Smooth muscle cell (in vitro differentiated cells): ENCODE results near the gene FAAH. TPM values are rescaled to one million over a fixed set of nuclear protein-coding genes. Genes with fewer than 3 reads are reported as not detected.

Source experiments
- DNase-seq: peaks from one replicate; lab custom pipeline; 2025; ENCODE audit not compliant: unreplicated experiment; lab: John Stamatoyannopoulos, UW
- H2AFZ ChIP-seq: fragments of 200-600 bp; sonication (generic); 2 replicates; pipeline ENCODE4 v1.6.0; 2016; ENCODE audit warnings: antibody characterized with exemption, low read depth, mild to moderate bottlenecking
- H3F3A ChIP-seq: fragments of 200-600 bp; sonication (generic); 2 replicates; pipeline ENCODE4 v1.6.0; 2017; ENCODE audit warnings: antibody characterized with exemption, low read depth
- H3K27ac ChIP-seq: fragments of 200-600 bp; sonication (generic); 2 replicates; pipeline ENCODE4 v1.5.1; 2016; ENCODE audit warnings: low read depth, mild to moderate bottlenecking
- H3K27me3 ChIP-seq: fragments of 200-600 bp; sonication (generic); 2 replicates; pipeline ENCODE4 v1.6.1; 2016; ENCODE audit warnings: low read depth, mild to moderate bottlenecking
- H3K36me3 ChIP-seq: fragments of 200-600 bp; sonication (generic); 2 replicates; pipeline ENCODE4 v1.5.1; 2016; ENCODE audit warnings: low read depth
- H3K4me1 ChIP-seq: fragments of 200-600 bp; sonication (generic); 2 replicates; pipeline ENCODE4 v1.5.1; 2016; ENCODE audit warnings: low read depth
- H3K4me2 ChIP-seq: fragments of 200-600 bp; sonication (generic); 2 replicates; pipeline ENCODE4 v1.6.0; 2016; ENCODE audit warnings: mild to moderate bottlenecking
- H3K4me3 ChIP-seq: fragments of 200-600 bp; sonication (generic); 2 replicates; pipeline ENCODE4 v1.5.1; 2016; ENCODE audit warnings: mild to moderate bottlenecking
- H3K79me2 ChIP-seq: fragments of 200-600 bp; sonication (generic); 2 replicates; pipeline ENCODE4 v1.6.0; 2016; ENCODE audit warnings: low read depth, mild to moderate bottlenecking
- H3K9ac ChIP-seq: fragments of 200-600 bp; sonication (generic); 2 replicates; pipeline ENCODE4 v1.6.0; 2016; ENCODE audit warnings: low read depth
- H3K9me3 ChIP-seq: fragments of 200-600 bp; sonication (generic); replicated peaks from 2 replicates; pipeline ENCODE4 v1.5.1; 2016; ENCODE audit warnings: low read depth
- H4K20me1 ChIP-seq: fragments of 200-600 bp; sonication (generic); 2 replicates; pipeline ENCODE4 v1.6.0; 2016; ENCODE audit warnings: low read depth
- CTCF ChIP-seq: fragments of 200-600 bp; sonication (generic); IDR thresholded peaks from 2 replicates; pipeline ENCODE4 v1.5.1; 2017; ENCODE audit warnings: borderline replicate concordance, mild to moderate bottlenecking, antibody characterized with exemption; ENCODE audit not compliant: insufficient read depth, poor library complexity, severe bottlenecking
- WGBS: methylation state at CpG from one replicate; pipeline ENCODE4 v1.1.7; 2016; ENCODE audit warnings: low lambda C conversion rate; 5-methylcytosine and 5-hydroxymethylcytosine counted together
- polyA plus RNA-seq: library from polyadenylated mRNA; unstranded; fragments of >200 nt; fragmentation: Nextera tagmentation; extraction: Ambion mirVana; gene quantifications from 2 replicates; pipeline ENCODE4 v1.2.1, GENCODE V29; 2016
- total RNA-seq: library from RNA; depleted of rRNA; stranded (reverse); fragments of >200 nt; gene quantifications from 2 replicates; pipeline ENCODE4 v1.2.3, GENCODE V29; 2014

FAAH gene
- total and polyA plus RNA-seq, 2 experiments from 2014 or later: 5.7 to 11.1 TPM

GRCh38 chr1:46408356-46409062, 14.4 kb downstream of the FAAH start:
- Histone ChIP-seq H3K4me2 (no peak overlapping the region), H2AFZ (no peak overlapping the region), H3F3A (no peaks in the 10 kb centered on the region), H3K27ac (no peak overlapping the region), H3K4me3 (no peak overlapping the region), H3K9me3 (no peaks in the 10 kb centered on the region), H3K4me1 (peaks cover 8% of the 10 kb centered on the region), H3K9ac (no peak overlapping the region), H3K27me3 (no peaks in the 10 kb centered on the region), H3K36me3 (no peaks in the 10 kb centered on the region), H3K79me2 (no peaks in the 10 kb centered on the region), H4K20me1 (no peaks in the 10 kb centered on the region)
- no peak for TF ChIP-seq CTCF
- WGBS: 98% methylated on average over 12 of the region's 12 CpGs
- no peak for DNase-seq

DNA sequence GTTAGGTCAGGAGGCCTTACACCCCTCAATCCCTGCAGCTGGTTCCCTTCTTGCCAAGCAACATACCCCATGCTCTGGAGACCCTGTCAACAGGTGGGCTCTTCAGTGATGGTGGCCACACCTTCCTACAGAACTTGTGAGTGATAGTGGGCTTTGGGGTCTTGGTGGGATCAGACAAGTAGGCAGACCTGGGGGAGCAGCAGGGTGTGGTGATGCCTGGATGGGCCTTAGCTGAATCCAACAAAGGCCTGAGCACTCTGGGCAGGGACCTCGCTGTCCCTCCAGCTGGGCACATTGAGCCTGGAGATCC, 14.9 kb downstream of the FAAH start:
- H3K4me1 ChIP-seq: peaks cover 8% of the 10 kb centered on the region
- H4K20me1 ChIP-seq: no peaks in the 10 kb centered on the region
- no peaks in the 10 kb centered on the region for H3K9me3 ChIP-seq
- no peak overlapping the region for H3K4me3 ChIP-seq
- no peak overlapping the region for H3K9ac ChIP-seq
- H3K79me2 ChIP-seq: no peaks in the 10 kb centered on the region
- H3F3A ChIP-seq: no peaks in the 10 kb centered on the region
- TF ChIP-seq CTCF: no peak
- H2AFZ ChIP-seq: no peak overlapping the region
- H3K4me2 ChIP-seq: no peak overlapping the region
- no peaks in the 10 kb centered on the region for H3K36me3 ChIP-seq
- WGBS: 100% methylated on average over 1 of the region's 1 CpG
- no peaks in the 10 kb centered on the region for H3K27me3 ChIP-seq
- H3K27ac ChIP-seq: no peak overlapping the region
- no peak for DNase-seq

DNA sequence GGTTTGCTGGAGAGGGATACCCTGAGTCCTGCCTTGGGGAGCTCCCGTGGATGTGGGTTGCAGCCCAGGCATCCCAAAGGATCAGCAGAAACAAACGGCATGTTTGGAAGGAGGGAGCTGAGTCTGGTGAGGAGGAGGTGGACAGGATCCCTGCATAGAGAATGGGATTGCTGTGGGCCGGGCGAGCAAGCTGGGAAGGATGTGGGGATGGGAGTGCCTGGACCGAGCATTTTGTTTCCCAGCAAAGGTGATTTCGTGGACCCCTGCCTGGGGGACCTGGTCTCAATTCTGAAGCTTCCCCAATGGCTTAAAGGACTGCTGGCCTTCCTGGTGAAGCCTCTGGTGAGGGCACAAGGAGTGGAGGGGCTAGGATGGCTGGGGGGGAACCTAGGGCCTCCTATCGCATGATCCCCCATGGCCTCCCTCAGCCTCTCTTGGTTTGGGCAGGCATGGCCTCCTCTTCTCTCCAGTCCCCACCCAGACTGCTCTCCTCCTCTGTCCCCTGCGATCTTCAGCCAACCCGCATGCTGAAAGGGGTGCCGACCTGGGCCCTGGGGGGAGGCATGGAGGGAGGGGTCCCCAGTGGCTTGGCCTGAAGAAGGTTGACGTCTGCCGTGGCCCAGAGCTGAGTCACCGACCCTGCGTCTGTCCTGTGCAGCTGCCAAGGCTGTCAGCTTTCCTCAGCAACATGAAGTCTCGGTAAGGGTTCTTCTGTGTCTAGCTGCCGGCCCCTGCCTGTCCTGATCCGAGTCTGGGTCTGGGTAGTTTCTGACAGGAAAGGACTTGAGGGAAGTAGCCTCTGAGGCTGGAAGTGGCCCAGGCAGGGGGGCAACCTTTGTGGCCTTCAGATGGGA, 16.3 kb downstream of the FAAH start:
- Histone ChIP-seq H3K9ac (no peak overlapping the region), H3K27ac (no peak overlapping the region), H3K9me3 (no peaks in the 10 kb centered on the region), H4K20me1 (no peaks in the 10 kb centered on the region), H3K79me2 (no peaks in the 10 kb centered on the region), H3K4me1 (peaks cover 8% of the 10 kb centered on the region), H3F3A (no peaks in the 10 kb centered on the region), H3K4me3 (no peak overlapping the region), H2AFZ (no peak overlapping the region), H3K36me3 (no peaks in the 10 kb centered on the region), H3K27me3 (no peaks in the 10 kb centered on the region), H3K4me2 (no peak overlapping the region)
- 81% methylated on average over 17 of the region's 17 CpGs for WGBS
- TF ChIP-seq CTCF: no peak
- DNase-seq: no peak

DNA sequence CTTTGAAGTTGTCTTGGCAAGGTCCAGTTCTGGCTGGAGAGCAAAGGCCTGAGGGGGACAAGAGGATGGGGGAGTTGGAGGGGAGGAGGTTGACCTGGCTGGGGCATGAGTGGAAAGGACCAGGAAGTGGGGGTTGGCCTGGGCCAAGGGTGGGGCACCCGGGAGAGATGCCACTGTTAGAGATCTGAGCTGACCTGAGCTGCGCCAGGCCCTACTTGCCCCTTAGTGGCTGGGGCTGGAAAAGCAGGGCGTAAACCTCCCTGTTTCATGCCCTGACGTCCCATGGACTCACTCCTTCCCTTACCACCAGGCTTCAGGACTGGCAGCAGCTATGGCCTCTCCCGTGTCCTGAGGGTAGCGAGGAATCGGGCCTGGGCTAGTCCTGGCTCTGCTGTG, 16.9 kb downstream of the FAAH start:
- TF ChIP-seq CTCF: no peak
- 98% methylated on average over 7 of the region's 7 CpGs for WGBS
- no peak overlapping the region for H3K4me2 ChIP-seq

More for the DNA sequence above, 16.9 kb downstream of the FAAH start:
- no peak overlapping the region for H3K4me3 ChIP-seq
- peaks cover 8% of the 10 kb centered on the region for H3K4me1 ChIP-seq
- no peaks in the 10 kb centered on the region for H3F3A ChIP-seq
- no peaks in the 10 kb centered on the region for H3K79me2 ChIP-seq
- no peaks in the 10 kb centered on the region for H3K9me3 ChIP-seq
- no peaks in the 10 kb centered on the region for H3K27me3 ChIP-seq
- H3K36me3 ChIP-seq: no peaks in the 10 kb centered on the region
- no peak overlapping the region for H3K9ac ChIP-seq
- no peaks in the 10 kb centered on the region for H4K20me1 ChIP-seq
- DNase-seq: no peak
- H3K27ac ChIP-seq: no peak overlapping the region
- H2AFZ ChIP-seq: no peak overlapping the region
